Pancreas (tissue), 10 donors: Measurements from ENCODE around the gene ADPRHL1. TPM values are rescaled to one million over a fixed set of nuclear protein-coding genes. Genes with fewer than 3 reads are reported as not detected.

Source experiments
- ATAC-seq, 4 donors: fragments of 200-7000 bp; cut with Tn5 transposase; one replicate each; pipeline versions ENCODE4 v1.8.0 to v1.9.1; 2020; ENCODE audit warnings: mild to moderate bottlenecking in 4 of 4, moderate library complexity in 4 of 4
- DNase-seq, 6 donors: peaks; one replicate each; pipeline ENCODE4 v3.0.0-alpha.2; 2020
- FAIRE-seq: peaks from 2 replicates; lab custom pipeline; 2012; peaks lifted over from hg19 to GRCh38; lab: Jason Lieb, UNC
- H3K27ac ChIP-seq, 4 donors: fragments of 200-600 bp; sonication (generic); 1 replicate in 3 of 4; 2 replicates in 1 of 4; pipeline versions ENCODE4 v1.5.0 to v1.8.0; 2020
- H3K27me3 ChIP-seq, 4 donors: fragments of 200-600 bp; one replicate each; pipeline ENCODE4 v1.8.0; 2021
- H3K36me3 ChIP-seq, 3 donors: fragments of 200-600 bp; sonication (generic) in 1 of 3; one replicate each; pipeline versions ENCODE4 v1.5.0 to v1.8.0; 2020 to 2021
- H3K4me1 ChIP-seq, 3 donors: fragments of 200-600 bp; one replicate each; pipeline ENCODE4 v1.8.0; 2021
- H3K4me3 ChIP-seq, 4 donors: fragments of 200-600 bp; sonication (generic) in 2 of 4; one replicate each; pipeline versions ENCODE4 v1.5.0 to v1.8.0; 2020 to 2021
- H3K9me3 ChIP-seq, 4 donors: fragments of 200-600 bp; one replicate each; pipeline ENCODE4 v1.8.0; 2021
- CTCF ChIP-seq, 4 donors: fragments of 200-600 bp; sonication (generic) in 3 of 4; IDR thresholded peaks; one replicate each; pipeline versions ENCODE4 v1.5.0 to v1.8.0; 2021; ENCODE audit warnings: antibody characterized with exemption in 4 of 4
- WGBS, 2 donors: extraction: QIAGEN DNeasy Blood & Tissue Kit; methylation state at CpG; one replicate each; pipeline ENCODE4 v1.1.7; 2013; 5-methylcytosine and 5-hydroxymethylcytosine counted together
- intact Hi-C, 3 donors: fragments of 100-400 bp; cut with DNase I; formaldehyde crosslinking; loops; one replicate each; pipeline versions ENCODE4 v1.11.1 to v1.14.2; 2022
- polyA plus RNA-seq, 2 donors: library from polyadenylated mRNA; stranded (reverse); fragments of 200-250 nt; gene quantifications; one replicate each; pipeline ENCODE4 v1.2.3, GENCODE V29; 2013
- total RNA-seq, 6 donors: library from RNA; stranded (reverse); fragmentation: NEBNext Ultra II Directional in 4 of 6; extraction: Animal tissue kit (Norgen Biotek cat#: 25700) in 4 of 6; gene quantifications; one replicate each; pipeline versions ENCODE4 v1.2.1 to v1.2.4, GENCODE V29; 2021 to 2023
- donor health status: healthy with polysubstance abuse.
- donor health status: DM: no; HTN: no; CAD: no; lungs with moderate emphysema.
- donor health status: DM: no; HTN: no; CAD: no.
- donor health status: control.
- donor health status: control.
- donor health status: Bipolar disorder and iron deficiency.
- donor health status: DM: yes; HTN: yes; CAD: no.
- donor health status: DM: no; HTN: no; CAD: no.
- donor health status: DM: no; HTN: no; CAD: no.
- donor health status: DM: yes; HTN: yes; CAD: no.

ADPRHL1 gene
- total and polyA plus RNA-seq, 8 donors = 1.2 to 6.0 (median 3.0) TPM

- FAIRE-seq (no peak), ATAC-seq (no peak), DNase-seq (no peak)
- peaks cover 0 to 9% (median 0%) of the 10 kb centered on the region in 3 donors for H3K36me3 ChIP-seq
- H3K4me1 ChIP-seq = peaks cover 14 to 47% (median 25%) of the 10 kb centered on the region in 3 donors
- TF ChIP-seq CTCF (IDR thresholded peaks at IDR 0.05) = no peak
- no peaks in the 10 kb centered on the region for H3K27me3 ChIP-seq
- WGBS, 2 donors = 68 to 77% methylated on average over 9 of the region's 9 CpGs
- no peaks in the 10 kb centered on the region for H3K9me3 ChIP-seq
- H3K27ac ChIP-seq = peak overlapping the region in 1 of 4 donors; percentile 86
- H3K4me3 ChIP-seq = peak overlapping the region; percentile 78 to 92 (median 84)
- intact Hi-C loops = no loop called here
These were observed 38.7 kb upstream of the ADPRHL1 start for GRCh38 chr13:113491982-113492381.

- 1 to 2% methylated on average over 22 of the region's 22 CpGs for WGBS, 2 donors
- peak overlapping the region; percentile 64 to 86 (median 75) for H3K27ac ChIP-seq
These were observed 38.2 kb upstream of the ADPRHL1 start for GRCh38 chr13:113491418-113491883.

GRCh38 chr13:113490496-113491417, 37.5 kb upstream of the ADPRHL1 start, which contains the start of gene DCUN1D2:
DCUN1D2 (minus strand) TSS chr13:113490711; CDS start chr13:113490669, 42 bp downstream.
- Histone ChIP-seq H3K4me3 (peak within 1 kb of the TSS; percentile 78 to 92 (median 84)), H3K36me3 (peaks cover 0 to 4% (median 0%) of the 10 kb centered on the region in 3 donors), H3K9me3 (no peaks in the 10 kb centered on the region), H3K27ac (peak within 1 kb of the TSS; percentile 64 to 86 (median 75)), H3K4me1 (peaks cover 14 to 45% (median 25%) of the 10 kb centered on the region in 3 donors), H3K27me3 (no peaks in the 10 kb centered on the region)
- TF ChIP-seq CTCF (IDR thresholded peaks at IDR 0.05) = no peak
- intact Hi-C loops = no loop called here
- ATAC-seq (peak; percentile 86 to 90 (median 88)), DNase-seq (peak; percentile 94 to 97 (median 96)), FAIRE-seq (no peak)
- WGBS, 2 donors = 0 to 1% methylated on average over 78 to 115 of the region's 115 CpGs

More at GRCh38 chr13:113491418-113491883, 38.2 kb upstream of the ADPRHL1 start:
- Histone ChIP-seq H3K27me3 (no peaks in the 10 kb centered on the region), H3K9me3 (no peaks in the 10 kb centered on the region), H3K4me1 (peaks cover 14 to 47% (median 25%) of the 10 kb centered on the region in 3 donors), H3K36me3 (peaks cover 0 to 6% (median 0%) of the 10 kb centered on the region in 3 donors), H3K4me3 (peak overlapping the region; percentile 78 to 92 (median 84))
- DNase-seq (peak in 4 of 6 donors; percentile 22 to 49 (median 43)), ATAC-seq (peak in 3 of 4 donors; percentile 6 to 33 (median 8)), FAIRE-seq (no peak)
- TF ChIP-seq CTCF (IDR thresholded peaks at IDR 0.05) = no peak
- intact Hi-C loops = no loop called here

GRCh38 chr13:113489549-113490495, 36.5 kb upstream of the ADPRHL1 start:
- Histone ChIP-seq H3K27me3 (no peaks in the 10 kb centered on the region), H3K4me3 (peak overlapping the region; percentile 74 to 92 (median 81)), H3K4me1 (peaks cover 14 to 36% (median 25%) of the 10 kb centered on the region in 3 donors), H3K36me3 (no peaks in the 10 kb centered on the region), H3K27ac (peak overlapping the region in 3 of 4 donors; percentile 64 to 86 (median 68)), H3K9me3 (no peaks in the 10 kb centered on the region)
- ATAC-seq = peak; percentile 1 to 15 (median 5)
- TF ChIP-seq CTCF (IDR thresholded peaks at IDR 0.05) = no peak
- FAIRE-seq = no peak
- peak in 3 of 6 donors; percentile 30 to 83 (median 43) for DNase-seq
- 2% methylated on average over 52 to 54 of the region's 54 CpGs for WGBS, 2 donors
- intact Hi-C loops = no loop called here
